HG03108 (cell line): ENCODE results near the gene KRT81.
"Not testable (repeated sequence)": the region's sequence is repeated elsewhere in the genome, so short reads cannot be mapped to it uniquely, and the experiment has no call there.

Experiments
- ATAC-seq: cut with Tn5 transposase; IDR thresholded peaks from one replicate; pipeline ENCODE4 v1.9.1; 2021; ENCODE audit warnings: moderate library complexity; ENCODE audit not compliant: unreplicated experiment

The KRT81 gene

DNA sequence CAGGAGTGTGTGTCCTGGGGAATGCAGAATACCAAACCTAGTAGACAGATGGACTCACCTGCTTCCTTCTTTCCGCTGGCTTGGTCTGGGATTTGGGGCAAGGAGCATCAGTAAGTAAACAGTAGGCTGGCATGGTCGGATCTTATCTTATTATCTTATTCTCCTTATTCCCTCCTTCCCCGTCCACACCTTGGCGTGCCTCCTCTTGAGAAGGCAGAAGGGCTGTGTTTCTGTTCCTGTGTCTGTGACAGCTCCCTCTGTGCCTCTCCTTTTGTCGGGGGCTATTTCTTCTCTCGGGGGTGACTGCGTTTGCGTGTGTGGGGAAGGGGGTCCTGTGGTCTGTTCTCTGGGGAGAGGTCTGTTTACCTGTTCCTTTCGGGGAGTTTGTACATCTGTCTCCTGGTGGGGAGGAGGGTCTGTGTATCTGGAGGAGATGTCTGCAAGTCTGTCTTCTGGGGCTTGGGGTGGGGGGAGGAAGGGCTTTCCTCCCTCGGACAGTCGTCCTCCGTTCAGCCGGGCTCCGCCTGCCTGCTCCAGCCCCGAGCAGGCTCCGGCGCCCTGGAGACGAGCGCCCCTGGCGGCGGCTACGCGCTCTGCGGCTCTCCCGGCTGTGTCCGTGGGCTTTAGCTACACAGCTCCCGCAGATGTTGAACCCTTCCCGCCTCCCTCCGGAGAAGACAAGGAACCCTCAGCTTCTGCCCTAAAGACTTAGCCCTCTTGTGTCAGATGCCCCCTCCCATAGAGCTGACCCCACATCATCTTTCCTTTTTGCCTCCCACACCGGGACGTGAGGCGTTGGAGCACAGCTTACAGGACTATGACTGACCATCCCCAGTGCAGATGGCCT, 12.5 kb downstream of the KRT81 start:
- ATAC-seq: no peak

DNA sequence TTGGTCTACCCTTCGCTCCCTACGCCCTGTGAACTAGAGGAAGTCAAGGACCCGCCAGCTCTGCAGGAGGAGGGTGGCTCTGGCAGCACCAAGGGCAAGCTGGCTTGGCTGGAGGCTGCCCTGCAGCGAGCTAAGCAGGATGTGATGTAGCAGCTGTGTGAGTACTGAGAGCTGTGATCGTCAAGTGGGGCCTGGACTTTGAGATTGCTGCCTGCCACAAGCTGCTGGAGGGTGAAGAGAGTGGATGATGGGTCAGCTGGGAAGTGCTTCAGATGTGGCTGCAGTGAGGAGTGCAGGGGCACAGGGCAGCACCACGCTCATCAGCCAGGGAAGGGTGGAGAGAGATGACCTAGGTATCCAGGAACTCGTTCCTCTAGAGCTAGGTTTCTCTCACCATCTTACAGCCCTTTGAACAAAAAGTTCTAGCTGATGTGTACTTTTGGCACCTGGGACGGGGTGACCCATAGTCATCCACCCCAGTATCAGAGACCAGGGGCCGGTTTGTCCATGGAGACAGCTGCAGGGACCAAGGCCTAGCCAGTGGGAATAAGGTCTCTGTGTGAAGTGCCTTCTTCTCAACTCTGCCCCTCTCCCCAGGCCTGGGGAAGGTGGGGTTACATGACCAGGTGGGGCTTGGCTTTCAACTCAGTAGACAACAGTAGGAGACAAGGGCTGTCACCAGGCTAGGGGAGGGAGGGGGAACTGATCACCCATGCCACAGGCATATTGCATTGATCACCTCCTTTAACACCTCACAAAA, 13.7 kb downstream of the KRT81 start:
- no peak for ATAC-seq

DNA sequence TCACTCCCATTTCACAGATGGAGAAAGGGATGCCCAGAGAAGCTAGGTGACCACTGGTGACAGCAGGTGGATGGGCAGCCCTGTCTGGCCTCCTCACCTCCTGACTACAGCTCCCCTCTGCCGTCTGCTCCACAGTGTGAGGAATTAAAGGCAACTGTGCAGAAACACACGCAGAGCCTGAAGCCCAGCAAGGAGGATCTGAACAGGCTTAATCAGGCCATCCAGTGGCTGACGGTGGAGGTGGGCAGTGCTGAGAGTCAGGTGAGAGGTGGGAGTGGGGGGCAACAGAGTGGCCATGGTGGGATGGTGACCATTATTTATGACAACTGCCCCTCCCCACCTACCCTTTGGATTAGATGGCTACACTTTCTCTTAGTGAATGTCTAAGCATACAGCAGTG, 15.6 kb downstream of the KRT81 start:
- no peak for ATAC-seq

DNA sequence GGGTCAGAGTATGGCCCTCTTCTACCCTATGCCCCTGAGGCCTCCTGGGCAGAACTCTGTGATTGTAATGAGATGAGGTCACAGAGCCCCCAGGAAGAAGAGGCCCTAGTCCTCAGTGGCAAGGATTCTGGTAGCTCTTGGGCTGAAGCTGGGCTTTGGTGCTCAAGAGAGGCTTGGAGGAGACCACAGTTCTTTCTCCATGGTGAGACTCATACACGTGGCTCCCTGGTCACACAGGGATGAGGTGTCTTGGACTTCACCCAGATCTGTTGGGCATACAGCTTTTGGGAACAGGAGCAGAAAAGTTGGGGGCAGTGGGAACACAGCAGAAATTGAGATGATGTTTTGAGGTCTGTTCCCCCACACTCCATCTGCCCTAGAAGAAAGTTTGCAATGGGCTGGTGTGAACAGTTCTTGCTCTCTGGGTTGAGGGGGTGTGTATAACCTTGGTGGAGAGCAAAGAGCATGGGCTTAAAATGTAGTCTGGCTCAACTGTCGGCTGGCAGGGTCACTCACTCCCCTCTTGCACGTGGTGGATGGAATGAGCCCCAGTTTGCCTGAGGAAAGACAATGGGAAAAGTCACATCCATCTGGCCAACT, 16.7 kb downstream of the KRT81 start, which contains the start of gene KRT86:
Gene KRT86 (plus strand): TSS at position 125 of the 600 bp plus-strand sequence. CDS start 27,272 bp downstream, outside the sequence.
- no peak for ATAC-seq

DNA sequence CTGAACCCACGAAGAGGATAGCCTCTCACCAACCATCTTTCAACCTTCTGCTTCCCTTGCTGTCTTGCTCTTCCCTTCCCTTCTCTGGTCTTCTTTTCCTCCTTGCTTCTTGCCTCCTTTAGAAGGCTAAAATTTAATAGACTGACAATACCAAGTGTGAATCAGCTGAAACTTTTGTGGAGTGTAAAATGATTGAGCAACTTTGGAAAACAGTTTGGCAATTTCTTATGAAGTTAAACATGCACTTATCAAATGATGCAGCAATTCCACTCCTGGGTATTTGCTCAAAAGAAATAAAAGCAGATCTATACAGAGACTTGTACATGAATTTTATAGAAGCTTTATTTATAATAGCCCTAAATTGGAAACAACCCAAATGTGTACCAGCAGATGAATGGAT, 20.2 kb downstream of the KRT81 start:
- no peak for ATAC-seq

DNA sequence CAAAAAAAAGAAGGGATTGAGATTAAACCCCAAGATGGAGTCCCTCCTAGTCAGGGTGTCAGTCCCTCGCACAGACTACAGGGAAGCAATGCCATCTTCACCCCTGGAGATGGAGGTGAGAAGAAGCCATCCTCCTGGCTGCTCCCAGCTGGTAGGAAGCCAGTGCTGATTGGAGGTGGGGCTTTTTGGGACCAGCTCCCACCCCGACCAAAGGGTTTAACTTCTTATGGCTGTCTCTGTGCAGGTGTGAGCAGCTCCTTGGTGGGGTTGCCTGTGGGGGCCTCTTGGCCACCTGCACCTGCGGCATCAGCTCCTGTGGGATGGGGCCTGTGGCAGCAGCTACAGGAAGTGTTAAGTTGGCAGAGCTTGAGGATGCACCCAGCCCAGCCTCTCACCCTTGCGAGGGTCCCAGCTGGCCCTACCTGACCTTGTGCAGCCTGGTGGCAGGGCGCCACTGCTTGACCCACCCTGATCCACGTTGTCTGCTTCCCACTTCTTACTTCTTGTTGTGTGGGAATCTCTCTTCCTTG, 20.7 kb downstream of the KRT81 start:
- ATAC-seq: no peak

DNA sequence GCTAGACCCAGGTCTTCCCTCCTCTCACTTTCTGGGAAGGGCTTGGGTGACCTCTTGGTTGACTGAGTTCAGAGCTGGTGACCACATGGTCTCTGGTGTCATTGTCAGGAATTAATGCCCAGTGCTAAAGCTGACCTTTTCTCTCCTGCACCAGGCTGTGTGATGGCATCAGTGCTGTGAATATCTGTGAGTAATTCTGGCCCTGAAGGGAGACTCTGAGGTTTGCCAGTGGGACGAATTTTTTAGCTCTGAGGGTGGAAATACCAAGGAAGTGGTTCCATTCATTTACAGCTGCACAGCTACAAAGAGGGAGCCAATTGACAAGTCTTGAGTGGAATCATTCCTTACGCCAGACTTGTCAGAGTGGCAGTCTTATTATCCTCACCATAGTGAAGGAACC, 23.1 kb downstream of the KRT81 start:
- ATAC-seq: no peak

DNA sequence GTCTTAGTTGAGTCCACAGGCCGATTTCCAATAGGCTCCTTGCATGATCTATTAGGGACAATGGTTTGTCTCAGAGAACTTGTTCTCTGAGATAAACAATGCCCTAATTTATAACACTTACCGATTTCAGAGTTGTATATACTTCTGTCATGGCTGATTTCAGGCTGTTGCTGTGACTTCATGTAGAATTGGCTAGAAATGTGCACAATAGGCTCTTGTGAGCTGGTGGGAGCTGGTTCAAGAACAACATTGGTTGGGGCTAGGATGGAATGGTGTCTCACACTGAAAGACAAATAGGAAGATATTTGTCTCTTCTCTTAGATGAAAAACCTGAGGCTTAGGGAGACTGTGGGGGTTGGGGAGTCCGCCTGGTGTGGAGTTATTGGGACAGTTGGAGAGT, 23.6 kb downstream of the KRT81 start:
- ATAC-seq: no peak

DNA sequence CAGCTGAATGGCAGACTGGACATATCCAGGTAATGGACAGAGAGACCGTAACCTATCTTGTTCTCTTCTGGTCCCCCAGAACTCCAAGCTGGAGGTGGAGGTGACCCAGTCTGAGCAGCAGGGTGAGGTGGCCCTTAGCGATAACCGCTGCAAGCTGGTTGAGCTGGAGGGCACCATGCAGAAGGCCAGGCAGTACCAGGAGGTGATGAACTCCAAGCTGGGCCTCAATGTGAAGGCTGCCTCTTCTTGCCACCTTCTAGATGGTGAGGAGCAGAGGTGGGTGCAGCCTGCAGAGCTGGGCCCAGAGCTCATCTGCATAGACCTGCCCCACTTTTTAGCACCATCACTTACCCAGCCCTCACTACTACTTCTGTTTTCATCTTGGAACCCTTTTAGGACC, 24.1 kb downstream of the KRT81 start:
- ATAC-seq: no peak

DNA sequence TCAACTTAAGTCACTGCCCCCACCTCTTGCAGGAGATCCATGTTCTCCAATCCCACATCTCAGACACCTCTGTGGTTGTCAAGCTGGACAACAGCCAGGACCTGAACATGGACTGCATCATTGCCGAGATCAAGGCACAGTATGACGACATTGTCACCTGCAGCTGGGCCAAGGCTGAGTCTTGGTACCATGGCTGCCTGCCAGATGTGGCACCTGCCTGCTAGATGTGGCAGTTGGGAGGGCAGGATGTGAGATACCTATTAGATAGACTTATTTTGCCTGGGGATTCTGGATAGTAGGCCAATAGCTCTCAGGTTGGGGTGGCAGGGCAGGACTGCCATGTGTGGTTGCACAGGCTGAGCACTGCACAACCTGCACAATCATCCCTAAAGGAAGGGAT, 24.8 kb downstream of the KRT81 start:
- no peak for ATAC-seq

DNA sequence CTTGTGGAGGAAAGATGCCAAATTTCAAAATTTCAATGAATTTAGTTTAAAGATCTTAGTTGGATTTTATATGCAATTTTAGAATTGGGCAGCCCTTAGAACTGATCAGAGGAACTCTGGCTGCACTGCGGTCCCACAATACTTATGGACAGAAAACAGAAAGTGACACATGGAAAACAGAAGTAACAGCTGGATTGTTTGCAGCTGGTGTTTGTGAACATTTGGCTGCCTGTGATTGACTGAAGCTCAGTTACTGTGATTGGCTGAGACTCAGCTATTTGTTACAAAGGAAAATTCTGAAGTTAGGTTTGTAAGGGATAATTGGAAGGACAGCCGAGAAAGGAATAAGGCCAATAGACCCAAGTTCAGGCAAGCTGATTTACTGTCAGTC, 26.9 kb downstream of the KRT81 start:
- no peak for ATAC-seq

DNA sequence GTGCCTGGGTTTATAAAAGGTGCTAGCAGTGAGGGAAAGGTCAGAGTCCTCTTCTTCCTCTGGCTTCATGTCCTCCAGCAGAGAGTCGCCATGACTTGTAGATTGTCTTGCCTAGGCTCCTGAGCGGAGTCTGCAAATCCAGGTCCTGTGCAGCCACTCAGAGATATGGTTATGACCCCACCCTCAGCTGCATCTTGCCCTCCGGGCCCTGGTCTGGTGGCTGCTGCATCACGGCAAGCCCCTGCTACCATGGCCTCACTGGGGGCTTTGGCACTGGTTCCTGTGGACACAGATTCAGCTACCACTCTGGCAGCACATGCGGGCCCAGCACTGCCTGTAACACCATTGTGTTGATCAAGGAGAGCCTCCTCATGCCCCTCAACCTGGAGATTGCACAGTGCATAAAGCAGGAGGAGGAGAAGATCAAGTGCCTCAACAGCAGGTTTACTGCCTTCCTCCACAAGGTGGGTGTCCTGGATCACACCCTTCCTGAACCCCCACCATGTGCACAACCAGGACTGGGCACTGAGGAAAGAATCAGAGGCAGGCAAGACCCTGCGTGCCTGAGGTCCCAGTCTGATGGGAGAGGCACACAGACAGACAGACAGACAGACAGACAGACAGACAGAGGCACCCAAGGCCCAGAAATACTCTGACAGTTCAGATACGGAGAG, 27.4 kb downstream of the KRT81 start:
- no peak for ATAC-seq

DNA sequence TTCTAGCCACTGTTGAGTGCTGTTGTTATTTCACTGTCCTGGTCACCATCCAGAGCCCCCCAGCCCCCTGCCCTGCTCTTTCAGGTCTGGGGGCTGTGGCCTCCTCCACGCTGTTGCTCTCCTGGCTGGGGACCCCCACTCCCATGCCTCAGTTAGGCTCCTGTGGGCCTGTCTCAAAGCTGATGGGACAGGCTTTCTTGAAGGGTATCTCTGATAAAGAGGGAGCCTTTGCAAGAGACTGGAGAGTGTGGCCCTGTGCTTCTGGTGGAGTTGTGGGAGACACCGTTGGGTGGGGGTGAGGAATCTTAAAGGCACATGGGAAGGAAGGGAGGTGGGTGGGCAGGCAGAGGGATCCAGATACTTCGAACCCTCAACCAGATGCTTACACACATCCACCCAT, 29.0 kb downstream of the KRT81 start:
- ATAC-seq: no peak

DNA sequence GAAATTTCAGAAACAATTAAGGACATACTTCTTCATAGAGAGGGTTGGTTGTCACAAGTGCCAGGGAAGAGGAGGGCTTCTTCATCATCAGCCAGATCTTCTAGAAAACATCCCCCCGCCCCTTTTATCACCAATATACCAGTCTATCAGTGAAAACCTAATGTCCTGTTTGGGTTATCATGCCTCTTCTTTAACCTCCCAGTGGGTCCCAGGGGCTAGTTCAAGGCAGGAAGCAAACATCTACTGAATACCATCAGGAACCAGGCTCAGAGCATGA, 30.2 kb downstream of the KRT81 start:
- no peak for ATAC-seq

DNA sequence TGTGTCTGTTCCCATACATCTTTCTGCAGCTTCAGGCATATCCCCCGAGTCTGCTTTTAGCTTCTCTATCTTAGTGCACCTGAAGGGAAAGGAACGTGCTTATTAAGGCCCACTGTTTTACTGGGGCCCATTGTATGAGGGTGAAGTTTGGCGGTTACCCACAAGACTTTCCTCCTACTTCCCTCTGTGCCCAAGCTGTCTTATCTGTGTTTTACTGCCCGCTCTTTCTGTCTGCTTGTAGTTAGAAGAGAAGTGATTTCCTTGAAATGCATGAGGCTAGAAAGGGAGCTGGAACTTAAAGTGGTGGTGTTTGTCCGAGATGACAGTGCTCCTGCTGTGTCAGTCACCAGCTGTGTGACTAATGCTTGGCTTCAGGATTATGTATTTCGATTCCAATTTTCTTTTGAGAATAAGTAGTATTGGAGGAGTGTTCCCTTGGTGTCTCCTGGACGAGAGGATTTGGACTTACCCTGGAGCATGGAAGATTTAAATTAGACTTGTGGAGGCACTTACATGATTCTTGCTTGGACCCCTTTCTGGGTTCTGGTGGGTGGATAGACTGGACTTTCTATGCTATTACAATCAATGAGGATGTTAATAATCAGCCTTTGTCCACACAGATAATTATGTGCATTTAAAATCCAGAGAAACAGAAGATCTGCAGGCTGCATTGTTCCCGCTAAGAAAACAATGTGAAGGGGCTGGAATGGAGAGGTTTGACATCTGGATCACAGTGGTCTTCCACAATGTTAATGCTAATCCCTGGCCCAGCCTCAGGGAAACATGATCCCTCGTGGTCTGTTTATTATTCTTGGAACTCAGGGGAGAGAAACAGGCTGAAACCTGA, 30.8 kb downstream of the KRT81 start:
- no peak for ATAC-seq

DNA sequence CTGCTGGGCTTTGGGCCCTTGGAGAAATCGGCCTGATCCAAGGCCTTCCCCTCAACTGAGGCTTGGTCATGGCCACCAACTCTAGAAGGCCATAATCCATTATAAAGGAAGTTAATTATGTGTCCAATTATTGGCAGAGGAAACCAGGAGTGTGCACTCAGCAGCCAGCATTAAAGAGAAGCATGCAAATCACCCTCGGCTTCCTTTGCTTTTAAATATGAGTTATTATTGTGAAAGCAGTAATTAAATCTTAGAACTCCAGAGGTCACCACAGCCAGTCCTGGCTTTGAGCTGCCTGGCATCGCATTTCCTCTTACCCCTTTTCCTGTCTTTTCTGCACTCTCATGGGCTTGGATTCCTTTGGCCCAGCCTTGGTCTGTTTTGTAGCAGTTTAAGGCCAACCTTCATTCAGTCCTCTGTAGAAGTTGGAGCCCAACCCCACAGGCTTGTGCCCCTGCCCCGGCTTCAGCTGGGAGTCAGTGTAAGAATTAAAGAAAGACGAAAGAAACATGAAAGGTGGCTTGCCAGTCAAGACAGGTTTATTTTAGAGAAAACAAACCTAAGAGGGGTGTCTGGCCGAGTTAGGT, 31.6 kb downstream of the KRT81 start:
- no peak for ATAC-seq

DNA sequence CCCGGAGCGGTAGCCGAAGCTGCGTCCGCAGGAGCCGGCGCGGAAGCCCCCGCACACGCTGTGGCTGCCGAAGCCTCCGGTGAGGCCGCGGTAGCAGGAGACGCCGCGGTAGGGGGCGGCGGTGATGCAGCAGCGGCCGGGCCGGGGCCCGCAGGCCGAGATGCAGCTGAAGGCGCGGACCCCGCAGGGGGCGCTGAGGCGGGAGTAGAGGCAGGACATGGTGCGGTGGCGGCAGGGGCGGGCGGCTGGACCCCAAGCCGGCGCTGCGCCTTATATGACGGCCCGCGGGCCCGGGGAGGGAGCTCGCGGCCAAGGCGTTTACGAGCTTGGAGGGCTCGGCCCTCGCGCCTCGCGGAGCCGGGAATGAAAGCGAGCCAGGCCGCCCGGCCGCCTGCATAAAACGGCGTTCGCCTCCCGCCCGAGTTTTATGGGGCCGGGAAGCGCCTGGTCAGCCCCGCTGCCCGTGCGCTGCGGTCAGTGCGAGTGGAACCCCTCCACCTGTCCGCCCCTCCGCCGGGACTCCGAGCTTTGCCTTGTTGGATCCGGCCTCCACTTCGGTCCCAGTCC, 32.9 kb downstream of the KRT81 start:
- no peak for ATAC-seq

DNA sequence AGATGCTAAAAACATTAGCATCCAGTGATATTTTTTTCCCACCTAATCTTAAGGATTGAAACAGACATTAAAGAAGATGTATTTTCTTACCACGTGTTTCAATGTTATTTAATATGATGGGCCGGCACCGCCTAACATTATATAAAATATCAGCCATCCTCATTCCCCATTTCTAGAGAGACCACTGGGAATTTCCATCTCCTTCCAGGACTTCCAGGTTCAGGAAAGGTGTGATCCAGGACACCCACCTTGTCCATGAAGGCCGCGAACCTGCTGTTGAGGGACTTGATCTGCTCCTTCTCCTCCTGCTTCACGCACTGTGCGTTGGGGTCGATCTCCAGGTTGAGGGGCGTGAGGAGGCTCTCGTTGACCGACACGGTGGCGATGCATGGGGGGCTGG, 33.4 kb downstream of the KRT81 start:
- not testable (repeated sequence) for ATAC-seq

DNA sequence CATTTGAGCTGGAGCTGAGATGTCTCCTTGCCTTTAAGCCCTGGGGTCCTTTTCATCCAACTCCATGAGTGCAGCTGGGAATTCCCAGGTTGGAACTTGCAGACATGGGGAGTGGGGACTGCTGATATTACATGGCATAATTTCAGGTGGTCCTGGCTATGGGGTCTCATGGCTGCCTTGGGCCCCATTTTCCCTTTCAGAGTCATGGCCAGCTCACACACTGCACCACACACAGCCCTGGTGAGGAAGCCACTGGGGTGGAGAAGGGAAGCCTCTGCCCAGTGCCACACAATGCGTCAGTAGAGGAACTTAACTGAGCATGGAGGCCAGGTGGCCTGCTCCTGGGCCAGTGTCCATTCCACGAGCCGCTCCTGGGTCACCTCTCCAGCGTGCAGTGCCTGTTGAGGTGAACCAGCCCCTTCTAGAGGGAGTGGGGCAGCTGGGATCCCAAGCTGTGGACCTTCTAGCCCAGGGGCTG, 34.2 kb downstream of the KRT81 start:
- ATAC-seq: no peak

DNA sequence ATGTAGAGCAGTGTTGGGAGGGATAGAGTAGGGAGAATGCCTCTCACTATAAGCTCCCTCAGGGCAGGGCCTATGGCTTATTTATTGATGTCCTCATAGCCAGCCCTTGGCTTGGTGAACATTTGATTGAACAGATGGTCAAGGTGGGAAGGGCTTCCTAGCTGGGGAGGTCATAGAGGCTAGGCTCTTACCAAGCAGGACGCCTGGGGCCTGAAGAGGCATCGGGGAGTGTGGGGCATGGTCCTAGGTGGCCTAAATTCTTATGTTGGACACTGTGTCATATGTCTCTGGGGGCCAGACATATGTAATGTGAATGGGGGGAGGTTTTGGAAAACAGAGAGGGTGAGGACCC, 34.8 kb downstream of the KRT81 start:
- ATAC-seq: no peak
